COLO829 (cell line): ENCODE measurements around the gene BMAL2.
A peak's percentile ranks its signal among the peaks of the same experiment; 100 is the strongest.

Source experiments
- DNase-seq: peaks from one replicate; pipeline ENCODE4 v3.0.0; 2012; ENCODE audit warnings: low spot score

The BMAL2 gene, protein sequence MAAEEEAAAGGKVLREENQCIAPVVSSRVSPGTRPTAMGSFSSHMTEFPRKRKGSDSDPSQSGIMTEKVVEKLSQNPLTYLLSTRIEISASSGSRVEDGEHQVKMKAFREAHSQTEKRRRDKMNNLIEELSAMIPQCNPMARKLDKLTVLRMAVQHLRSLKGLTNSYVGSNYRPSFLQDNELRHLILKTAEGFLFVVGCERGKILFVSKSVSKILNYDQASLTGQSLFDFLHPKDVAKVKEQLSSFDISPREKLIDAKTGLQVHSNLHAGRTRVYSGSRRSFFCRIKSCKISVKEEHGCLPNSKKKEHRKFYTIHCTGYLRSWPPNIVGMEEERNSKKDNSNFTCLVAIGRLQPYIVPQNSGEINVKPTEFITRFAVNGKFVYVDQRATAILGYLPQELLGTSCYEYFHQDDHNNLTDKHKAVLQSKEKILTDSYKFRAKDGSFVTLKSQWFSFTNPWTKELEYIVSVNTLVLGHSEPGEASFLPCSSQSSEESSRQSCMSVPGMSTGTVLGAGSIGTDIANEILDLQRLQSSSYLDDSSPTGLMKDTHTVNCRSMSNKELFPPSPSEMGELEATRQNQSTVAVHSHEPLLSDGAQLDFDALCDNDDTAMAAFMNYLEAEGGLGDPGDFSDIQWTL

DNA sequence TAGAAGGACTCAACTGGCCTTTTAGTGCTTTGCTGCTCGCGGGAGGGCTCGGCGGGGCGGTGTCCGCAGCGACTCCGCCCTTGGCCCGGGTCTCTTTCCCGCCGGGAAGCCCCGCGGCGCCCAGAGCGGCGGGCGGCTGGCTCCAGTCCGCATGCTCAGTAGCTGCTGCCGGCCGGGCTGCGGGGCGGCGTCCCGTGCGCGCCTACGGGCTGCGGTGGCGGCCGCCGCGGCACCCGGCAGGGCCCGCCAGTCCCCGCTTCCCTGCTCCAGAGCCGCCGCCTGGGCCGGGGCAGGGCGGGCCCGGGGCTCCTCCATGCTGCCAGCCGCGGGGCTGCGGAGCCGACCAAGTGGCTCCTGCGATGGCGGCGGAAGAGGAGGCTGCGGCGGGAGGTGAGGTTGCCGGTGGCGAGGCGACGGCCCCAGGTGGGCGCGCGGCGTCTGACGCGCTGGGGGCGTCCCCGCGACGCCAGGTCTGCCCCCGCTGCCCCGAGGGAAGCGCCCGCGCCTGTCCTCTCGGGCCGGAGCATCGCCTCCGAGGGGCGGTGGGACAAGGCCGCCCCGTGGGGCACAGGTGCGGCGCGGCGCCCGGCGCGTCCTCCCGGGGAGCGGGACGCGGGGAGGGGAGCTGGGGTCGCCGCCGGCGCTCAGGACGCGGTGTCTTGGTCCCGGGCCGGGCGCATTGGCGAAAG is at the start of gene BMAL2:
TSS of gene BMAL2 (plus strand) at position 123 of the 689 bp plus-strand sequence. CDS start at position 360, 237 bp downstream.
- DNase-seq = no peak

DNA sequence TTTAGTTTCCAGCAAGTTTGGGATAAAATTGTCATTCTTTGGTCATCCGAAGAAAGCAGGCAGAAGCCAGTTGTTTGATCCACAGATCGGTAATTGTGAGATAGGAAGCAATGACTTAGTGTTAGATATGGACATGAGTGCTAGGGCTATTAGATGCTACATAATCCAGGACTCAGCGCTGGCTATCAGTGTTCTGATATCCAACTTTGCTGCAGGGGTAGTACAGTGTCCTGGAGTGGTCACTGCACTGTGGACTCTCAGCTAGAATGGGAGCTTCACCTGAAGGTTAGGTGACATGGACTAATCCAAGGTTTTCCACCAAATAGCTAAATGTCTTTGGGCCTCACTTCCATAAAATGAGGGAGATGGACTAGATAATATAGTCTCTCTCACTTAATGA is 48.6 kb upstream of the BMAL2 start:
- no peak for DNase-seq

DNA sequence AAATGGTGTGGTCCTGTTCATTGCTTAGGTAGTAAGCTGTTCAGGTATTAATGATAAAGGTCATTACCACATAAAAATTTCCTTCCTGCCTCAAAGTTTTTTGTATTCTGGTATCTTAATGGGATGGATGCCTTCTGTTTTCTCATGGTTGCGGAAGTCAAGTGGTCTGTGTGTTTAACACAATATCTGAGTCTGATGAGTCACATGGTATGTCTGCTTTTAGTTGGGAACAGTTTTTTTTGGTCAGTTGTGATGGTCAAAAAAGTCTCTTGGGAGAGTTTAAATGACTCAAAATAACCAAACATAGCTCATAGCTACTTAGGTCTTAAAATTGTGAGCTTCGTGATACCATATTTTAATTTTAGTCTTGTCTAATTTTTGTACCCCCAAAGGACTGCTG is 47.9 kb upstream of the BMAL2 start:
- DNase-seq = peak; percentile 38

- no peak for DNase-seq
Observed at GRCh38 chr12:27285403-27285802, 47.2 kb upstream of the BMAL2 start.

- peak; percentile 33 for DNase-seq
Observed at GRCh38 chr12:27289414-27289813, 43.2 kb upstream of the BMAL2 start.

- DNase-seq = no peak
Observed at GRCh38 chr12:27290501-27291168, 42.0 kb upstream of the BMAL2 start.

- DNase-seq = no peak
Observed at GRCh38 chr12:27291862-27292261, 40.8 kb upstream of the BMAL2 start.

- DNase-seq = no peak
Observed at GRCh38 chr12:27292718-27293117, 39.9 kb upstream of the BMAL2 start.

DNA sequence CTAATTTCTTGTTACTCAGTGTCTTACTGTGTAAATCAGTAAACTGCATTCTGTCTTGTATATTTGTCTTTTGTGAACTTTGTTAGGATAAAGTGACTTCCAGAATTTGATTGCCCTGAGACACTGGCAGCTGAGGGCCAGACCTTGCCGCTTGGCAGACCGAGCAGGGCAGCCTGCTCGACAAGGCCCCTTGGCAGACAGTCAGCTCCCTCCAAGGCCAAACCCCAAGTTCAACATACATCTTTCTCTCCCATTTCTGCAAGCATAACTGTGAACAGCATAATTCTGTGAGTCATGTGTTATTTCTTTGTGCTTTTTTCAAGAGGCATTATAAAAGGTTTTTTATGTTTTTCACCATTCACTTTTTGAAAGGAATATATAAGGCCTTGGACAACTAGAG is 39.2 kb upstream of the BMAL2 start:
- DNase-seq = no peak

DNA sequence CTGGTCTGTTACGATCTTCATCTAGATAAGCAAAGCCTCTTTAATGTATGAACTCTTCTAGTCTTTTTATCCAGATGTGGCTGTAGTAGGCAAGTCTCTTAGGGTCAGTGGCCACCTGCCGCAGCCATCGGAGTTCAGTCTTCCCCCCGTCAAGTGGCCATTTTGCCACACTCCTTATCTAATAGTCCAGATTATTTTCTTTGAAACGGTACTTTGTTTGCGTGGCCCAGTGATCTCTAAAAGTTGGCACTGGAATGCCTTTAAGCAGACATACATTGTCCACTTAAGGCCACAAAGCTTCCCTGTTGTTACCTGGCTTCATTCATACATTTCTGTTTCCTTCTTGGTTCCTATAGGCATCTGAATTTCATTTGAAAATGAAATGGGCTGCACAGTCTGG is 36.0 kb upstream of the BMAL2 start:
- no peak for DNase-seq

- no peak for DNase-seq
Observed at GRCh38 chr12:27297566-27297965, 35.1 kb upstream of the BMAL2 start.

- no peak for DNase-seq
Observed at GRCh38 chr12:27299102-27299501, 33.5 kb upstream of the BMAL2 start.

GRCh38 chr12:27300226-27300625 is 32.4 kb upstream of the BMAL2 start:
- DNase-seq = no peak

GRCh38 chr12:27303139-27304111 is 29.2 kb upstream of the BMAL2 start:
- DNase-seq = no peak

DNA sequence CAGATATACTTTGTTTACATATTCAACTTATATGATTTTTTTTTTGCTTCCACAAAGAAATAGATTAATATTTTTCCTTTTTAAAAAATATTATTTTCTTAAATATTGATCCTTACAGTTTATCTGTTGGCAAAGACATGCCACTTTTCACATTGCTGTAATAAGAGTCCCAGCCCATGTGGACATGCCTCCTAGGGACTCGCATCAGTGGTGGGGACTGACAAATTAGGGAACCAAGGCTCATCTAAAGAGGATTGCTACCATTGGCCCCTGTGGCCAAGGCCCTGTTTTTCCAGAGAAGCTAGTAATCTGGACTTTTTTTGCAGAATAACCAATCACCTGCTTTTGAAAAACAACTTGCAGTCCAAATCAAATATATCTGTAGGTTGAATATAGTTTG is 27.8 kb upstream of the BMAL2 start:
- DNase-seq = no peak

- DNase-seq = no peak
Observed at GRCh38 chr12:27305673-27306456, 26.8 kb upstream of the BMAL2 start.

GRCh38 chr12:27309293-27309994 is 23.2 kb upstream of the BMAL2 start:
- DNase-seq = no peak

DNA sequence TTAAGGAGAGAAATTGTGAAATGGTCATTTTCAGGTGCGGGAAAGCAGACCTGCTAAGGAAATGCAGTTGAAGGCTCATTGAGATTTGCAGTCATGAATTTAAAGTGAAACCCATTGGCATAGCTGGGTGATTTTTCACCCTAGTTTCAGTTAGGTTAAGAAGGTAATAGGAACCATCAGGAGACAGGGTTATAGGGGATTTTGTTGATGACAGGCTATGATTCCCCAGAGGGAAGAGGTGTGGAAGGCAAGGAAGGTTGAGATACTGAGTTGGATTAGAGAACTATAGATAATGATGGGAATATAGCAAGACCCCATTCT is 22.7 kb upstream of the BMAL2 start:
- no peak for DNase-seq

GRCh38 chr12:27316947-27317346 is 15.7 kb upstream of the BMAL2 start:
- no peak for DNase-seq

DNA sequence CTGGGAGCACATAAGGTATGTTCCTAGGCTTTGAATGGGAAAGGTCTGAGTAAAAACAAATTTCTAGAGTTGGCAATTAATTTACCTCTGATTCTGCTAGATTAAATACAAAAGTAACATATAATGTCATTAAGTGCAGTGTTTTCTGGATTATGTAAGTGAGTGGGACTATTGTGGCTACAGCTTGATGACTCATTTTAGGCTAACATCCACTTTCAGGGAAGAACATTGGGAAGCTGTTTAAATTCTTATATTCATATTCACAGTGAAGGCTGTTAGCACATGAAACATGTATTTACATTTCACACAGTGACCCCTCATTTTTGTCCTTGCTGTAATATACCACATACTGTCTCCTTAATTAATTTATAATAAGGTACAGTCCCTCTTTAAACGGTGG is 13.2 kb upstream of the BMAL2 start:
- DNase-seq = peak; percentile 43
